ENCODE results near the gene NMBR. TPM values are rescaled to one million over a fixed set of nuclear protein-coding genes. Genes with fewer than 3 reads are reported as not detected.
A peak's percentile ranks its signal among the peaks of the same experiment; 100 is the strongest.
"Not testable (repeated sequence)": the region's sequence is repeated elsewhere in the genome, so short reads cannot be mapped to it uniquely, and the experiment has no call there.

NMBR gene
- total RNA-seq, 2 experiments from 2014 or later, result not detected

- Mint-ChIP-seq H3K4me3 (no peak overlapping the region), H3K9me3 (peaks cover 2% of the 10 kb centered on the region), H3K27ac (no peak overlapping the region), H3K27me3 (no peaks in the 10 kb centered on the region), H3K36me3 (ENCODE audit: low read depth) (no peaks in the 10 kb centered on the region), H3K4me1 (peaks cover 6% of the 10 kb centered on the region)
- ChIA-PET POLR2A (no interaction called here), CTCF (no interaction called here)
- no peak for DNase-seq
Measured at GRCh38 chr6:142079130-142079529, 67.8 kb downstream of the NMBR start.

DNA sequence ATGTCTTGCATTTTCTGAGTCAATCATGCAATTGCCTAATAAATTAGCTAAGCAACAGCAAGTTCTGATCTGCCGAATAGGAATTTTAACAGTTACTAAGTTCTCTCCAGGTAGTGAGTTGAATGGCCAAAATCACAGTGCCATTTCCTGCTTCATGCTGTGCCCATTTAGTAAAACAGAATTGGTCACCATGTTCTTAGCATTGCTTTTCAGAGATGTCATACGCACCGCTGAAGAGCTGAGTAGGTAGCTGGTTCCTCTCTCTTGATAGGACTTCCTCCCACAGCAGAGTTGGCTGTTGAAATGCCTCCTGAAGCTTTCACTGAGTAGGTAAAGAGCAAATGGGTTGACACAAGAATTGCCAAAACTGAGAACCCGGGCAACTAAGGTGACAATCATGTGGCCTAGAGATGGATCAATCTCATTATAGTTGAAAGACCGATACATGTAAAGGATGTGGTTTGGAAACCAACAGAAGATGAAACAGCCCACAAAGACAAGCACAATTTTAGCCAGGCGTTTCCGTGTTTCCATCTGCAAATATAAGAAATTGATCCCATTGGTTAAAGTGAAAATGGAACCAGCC is 71.3 kb downstream of the NMBR start:
- no peak overlapping the region for H3K4me3 Mint-ChIP-seq
- DNase-seq, result peak; percentile 19
- H3K27me3 Mint-ChIP-seq, result no peaks in the 10 kb centered on the region
- H3K36me3 Mint-ChIP-seq (ENCODE audit: low read depth), result no peaks in the 10 kb centered on the region
- POLR2A ChIA-PET, result no interaction called here
- CTCF ChIA-PET, result interaction anchor here (1.3 kb wide), 1 partner anchor 14 kb away, joined by 3 read pairs; no protein-coding TSS in a partner anchor
- peaks cover 3% of the 10 kb centered on the region for H3K9me3 Mint-ChIP-seq
- no peak overlapping the region for H3K27ac Mint-ChIP-seq
- H3K4me1 Mint-ChIP-seq, result peaks cover 6% of the 10 kb centered on the region

DNA sequence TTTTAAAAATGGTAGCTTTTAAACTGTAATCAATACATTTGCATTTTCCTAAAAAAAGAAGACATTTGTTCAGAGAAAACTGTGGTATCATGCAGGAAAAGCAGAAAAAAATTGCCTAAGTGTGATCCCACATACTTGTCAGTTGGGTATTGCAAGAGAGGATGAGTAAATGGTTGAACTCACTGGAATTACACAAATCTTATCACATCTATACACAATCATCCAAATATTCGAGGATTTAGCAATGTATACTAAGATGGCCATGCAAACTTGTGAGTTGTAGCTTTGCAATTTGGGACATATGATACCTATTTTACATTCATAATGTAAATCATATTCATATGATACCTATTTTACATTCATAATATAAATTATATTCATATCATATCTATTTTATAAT is 72.4 kb downstream of the NMBR start:
- ChIA-PET CTCF (no interaction called here), POLR2A (no interaction called here)
- Mint-ChIP-seq H3K9me3 (peaks cover 3% of the 10 kb centered on the region), H3K4me3 (no peak overlapping the region), H3K36me3 (ENCODE audit: low read depth) (no peaks in the 10 kb centered on the region), H3K27me3 (no peaks in the 10 kb centered on the region), H3K4me1 (peaks cover 6% of the 10 kb centered on the region), H3K27ac (no peak overlapping the region)
- DNase-seq, result no peak

DNA sequence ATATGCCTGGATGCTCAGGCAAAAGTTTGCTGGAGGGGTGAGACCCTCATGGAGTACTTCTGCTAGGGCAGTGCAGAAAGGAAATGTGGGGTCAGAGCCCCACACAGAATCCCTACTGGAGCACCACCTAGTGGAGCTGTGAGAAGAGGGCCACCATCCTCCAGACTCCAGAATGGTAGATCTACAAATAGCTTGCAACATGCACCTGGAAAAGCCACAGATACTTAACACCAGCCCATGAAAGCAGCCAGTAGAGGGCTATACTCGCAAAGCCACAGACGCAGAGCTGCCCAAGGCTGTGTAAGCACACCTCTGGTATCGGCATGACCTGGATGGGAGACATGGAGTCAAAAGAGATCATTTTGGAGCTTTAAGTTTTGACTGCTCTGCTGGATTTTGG is 74.9 kb downstream of the NMBR start:
- CTCF ChIA-PET, result no interaction called here
- Mint-ChIP-seq H3K4me1 (peaks cover 6% of the 10 kb centered on the region), H3K4me3 (no peak overlapping the region), H3K9me3 (peaks cover 3% of the 10 kb centered on the region), H3K36me3 (ENCODE audit: low read depth) (no peaks in the 10 kb centered on the region), H3K27ac (no peak overlapping the region), H3K27me3 (no peaks in the 10 kb centered on the region)
- no peak for DNase-seq
- POLR2A ChIA-PET, result no interaction called here

DNA sequence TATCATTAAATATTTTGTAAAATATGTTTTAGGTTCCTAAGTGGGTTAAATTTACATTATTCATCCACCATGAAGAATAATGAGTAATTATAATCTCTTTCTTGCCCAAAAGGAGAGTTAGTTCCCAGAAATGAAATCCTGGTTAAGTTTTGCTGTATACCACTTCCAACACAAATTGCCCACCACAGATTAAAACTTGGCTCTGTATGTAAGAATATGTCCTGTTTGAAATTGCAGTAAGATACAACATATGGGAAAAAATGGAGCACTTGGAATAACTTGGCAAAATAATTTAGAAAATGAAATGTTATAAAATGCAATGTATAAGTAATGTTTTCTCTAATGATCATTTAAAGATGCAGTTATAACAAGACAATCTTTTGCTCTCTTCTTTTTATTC is 78.5 kb downstream of the NMBR start:
- ChIA-PET POLR2A (no interaction called here), CTCF (no interaction called here)
- H3K4me3 Mint-ChIP-seq, result no peak overlapping the region
- H3K27ac Mint-ChIP-seq, result no peak overlapping the region
- DNase-seq, result no peak
- H3K9me3 Mint-ChIP-seq, result peaks cover 3% of the 10 kb centered on the region
- no peaks in the 10 kb centered on the region for H3K36me3 Mint-ChIP-seq (ENCODE audit: low read depth)
- H3K27me3 Mint-ChIP-seq, result no peaks in the 10 kb centered on the region
- H3K4me1 Mint-ChIP-seq, result no peaks in the 10 kb centered on the region

DNA sequence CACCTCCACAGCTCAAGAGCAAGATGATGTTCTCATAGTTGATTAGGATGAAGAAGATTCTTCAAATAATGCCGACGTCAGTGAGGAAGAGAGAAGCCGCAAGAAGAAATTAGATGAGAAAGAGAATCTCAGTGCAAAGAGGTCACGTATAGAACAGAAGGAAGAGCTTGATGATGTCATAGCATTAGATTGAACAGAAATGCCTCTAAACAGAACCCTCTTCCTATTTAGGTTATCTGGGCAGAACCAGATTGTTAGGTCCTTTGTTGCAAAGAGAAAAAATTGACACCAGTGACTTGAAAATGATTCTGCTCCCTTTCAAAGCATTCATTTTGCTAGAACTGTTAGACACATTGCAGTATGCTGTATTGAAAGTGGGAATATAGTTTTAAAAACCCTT is 84.1 kb downstream of the NMBR start:
- CTCF ChIA-PET; H3K4me3 Mint-ChIP-seq; H3K27me3 Mint-ChIP-seq; POLR2A ChIA-PET; H3K9me3 Mint-ChIP-seq; H3K4me1 Mint-ChIP-seq; H3K27ac Mint-ChIP-seq; H3K36me3 Mint-ChIP-seq (ENCODE audit: low read depth); DNase-seq: not testable (repeated sequence)

GRCh38 chr6:142058551-142059290 is 88.2 kb downstream of the NMBR start:
- DNase-seq, result no peak
- Mint-ChIP-seq H3K4me1 (peaks cover 2% of the 10 kb centered on the region), H3K27me3 (peaks cover 2% of the 10 kb centered on the region), H3K27ac (no peak overlapping the region), H3K36me3 (ENCODE audit: low read depth) (no peaks in the 10 kb centered on the region), H3K9me3 (no peaks in the 10 kb centered on the region), H3K4me3 (no peak overlapping the region)
- ChIA-PET CTCF (no interaction called here), POLR2A (no interaction called here)

- DNase-seq, result no peak
- Mint-ChIP-seq H3K9me3 (peaks cover 3% of the 10 kb centered on the region), H3K36me3 (ENCODE audit: low read depth) (no peaks in the 10 kb centered on the region), H3K4me1 (peaks cover 2% of the 10 kb centered on the region), H3K4me3 (no peak overlapping the region), H3K27me3 (peaks cover 2% of the 10 kb centered on the region), H3K27ac (no peak overlapping the region)
- POLR2A ChIA-PET, result no interaction called here
- CTCF ChIA-PET, result no interaction called here
Measured at GRCh38 chr6:142055219-142055618, 91.7 kb downstream of the NMBR start.

GRCh38 chr6:142051404-142051803 is 95.5 kb downstream of the NMBR start:
- ChIA-PET CTCF (no interaction called here), POLR2A (no interaction called here)
- peaks cover 2% of the 10 kb centered on the region for H3K4me1 Mint-ChIP-seq

GRCh38 chr6:142048593-142048980 is 98.3 kb downstream of the NMBR start:
- Mint-ChIP-seq H3K27me3 (peaks cover 4% of the 10 kb centered on the region), H3K9me3 (peaks cover 5% of the 10 kb centered on the region), H3K27ac (no peak overlapping the region), H3K4me1 (no peaks in the 10 kb centered on the region), H3K36me3 (ENCODE audit: low read depth) (no peaks in the 10 kb centered on the region), H3K4me3 (no peak overlapping the region)
- ChIA-PET POLR2A (no interaction called here), CTCF (no interaction called here)
- DNase-seq, result no peak

More at GRCh38 chr6:142051404-142051803, 95.5 kb downstream of the NMBR start:
- Mint-ChIP-seq H3K27me3 (peaks cover 4% of the 10 kb centered on the region), H3K36me3 (ENCODE audit: low read depth) (no peaks in the 10 kb centered on the region), H3K4me3 (no peak overlapping the region), H3K9me3 (peaks cover 6% of the 10 kb centered on the region), H3K27ac (no peak overlapping the region)
- no peak for DNase-seq

DNA sequence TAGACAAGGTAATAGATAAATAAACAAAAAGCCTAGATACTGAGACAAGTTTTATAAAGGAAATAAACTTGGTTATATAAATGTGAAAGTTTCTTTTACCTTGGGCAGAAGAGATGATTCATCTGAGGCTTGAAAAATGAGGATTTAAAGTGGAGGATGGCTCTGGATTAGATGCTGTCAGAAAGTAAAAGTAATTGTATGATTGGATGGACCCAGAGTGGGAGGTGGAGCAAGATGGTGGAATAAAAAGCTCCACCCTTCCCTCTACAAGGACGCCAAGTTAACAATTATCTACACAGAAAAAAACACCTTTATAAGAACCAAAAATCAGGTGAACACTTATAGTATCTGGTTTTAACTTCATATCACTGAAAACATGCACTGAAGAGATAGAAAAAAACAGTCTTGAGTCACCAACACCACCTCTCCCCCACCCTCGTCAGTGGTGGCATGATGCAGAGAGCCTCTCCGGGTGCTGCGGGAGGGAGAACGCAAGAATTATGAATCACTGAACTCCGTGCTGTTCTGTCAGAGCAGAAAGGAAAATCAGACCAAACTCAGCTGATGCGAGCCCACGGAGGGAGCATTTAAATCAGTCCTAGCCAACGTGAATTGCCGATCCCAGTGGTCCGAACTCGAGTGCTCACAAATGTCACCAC is 98.9 kb downstream of the NMBR start:
- POLR2A ChIA-PET, result no interaction called here
- no peak overlapping the region for H3K27ac Mint-ChIP-seq

DNA sequence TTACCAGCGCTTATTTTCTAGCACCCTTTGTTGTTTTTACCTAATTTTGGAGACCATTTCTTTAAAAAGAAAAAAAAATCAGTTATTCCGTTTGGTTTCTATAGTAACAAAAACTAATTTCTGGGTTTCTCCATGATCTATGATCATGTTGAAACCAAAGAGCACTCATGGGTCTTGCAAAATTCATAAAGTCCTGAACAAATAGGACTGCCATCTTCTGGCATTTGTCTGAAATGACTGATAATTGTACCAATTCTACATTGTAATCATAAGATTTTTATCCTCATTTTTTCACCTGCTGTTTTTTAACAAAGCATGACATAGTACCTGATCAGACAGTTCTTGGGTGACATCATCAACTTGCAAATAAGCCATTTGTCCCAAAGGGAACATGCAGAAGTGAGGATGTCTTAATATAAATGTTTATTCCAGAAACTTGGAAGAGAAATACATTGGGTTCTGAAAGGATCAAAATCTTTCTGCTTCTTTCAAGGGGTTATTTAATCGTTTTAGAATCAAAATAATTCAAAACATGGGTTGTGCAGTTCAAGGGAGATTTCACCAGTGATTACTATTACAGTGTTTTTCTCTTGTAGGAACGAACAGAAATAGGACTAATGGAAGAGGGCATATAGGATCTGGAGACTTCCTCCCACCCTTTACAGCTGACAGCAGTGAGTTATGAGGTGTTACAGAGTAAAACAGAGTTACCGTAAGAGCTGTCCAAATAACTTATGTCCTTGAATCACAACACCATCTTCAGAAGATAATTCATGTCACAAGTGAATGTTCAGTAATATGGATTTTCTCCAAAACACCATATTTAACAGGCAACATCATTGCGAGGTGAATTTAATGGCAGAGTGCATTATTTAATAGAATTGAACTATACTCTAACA is 101.3 kb downstream of the NMBR start:
- H3K4me1 Mint-ChIP-seq, result no peaks in the 10 kb centered on the region
- ChIA-PET POLR2A (no interaction called here), CTCF (no interaction called here)
- no peaks in the 10 kb centered on the region for H3K36me3 Mint-ChIP-seq (ENCODE audit: low read depth)
- H3K9me3 Mint-ChIP-seq, result peaks cover 3% of the 10 kb centered on the region
- no peak overlapping the region for H3K4me3 Mint-ChIP-seq
- H3K27me3 Mint-ChIP-seq, result peaks cover 4% of the 10 kb centered on the region
- H3K27ac Mint-ChIP-seq, result no peak overlapping the region
- no peak for DNase-seq

More for the DNA sequence above, 98.9 kb downstream of the NMBR start:
- no peaks in the 10 kb centered on the region for H3K36me3 Mint-ChIP-seq (ENCODE audit: low read depth)
- CTCF ChIA-PET, result no interaction called here
- DNase-seq, result no peak
- no peaks in the 10 kb centered on the region for H3K4me1 Mint-ChIP-seq
- no peak overlapping the region for H3K4me3 Mint-ChIP-seq
- peaks cover 4% of the 10 kb centered on the region for H3K27me3 Mint-ChIP-seq
- H3K9me3 Mint-ChIP-seq, result peaks cover 3% of the 10 kb centered on the region

DNA sequence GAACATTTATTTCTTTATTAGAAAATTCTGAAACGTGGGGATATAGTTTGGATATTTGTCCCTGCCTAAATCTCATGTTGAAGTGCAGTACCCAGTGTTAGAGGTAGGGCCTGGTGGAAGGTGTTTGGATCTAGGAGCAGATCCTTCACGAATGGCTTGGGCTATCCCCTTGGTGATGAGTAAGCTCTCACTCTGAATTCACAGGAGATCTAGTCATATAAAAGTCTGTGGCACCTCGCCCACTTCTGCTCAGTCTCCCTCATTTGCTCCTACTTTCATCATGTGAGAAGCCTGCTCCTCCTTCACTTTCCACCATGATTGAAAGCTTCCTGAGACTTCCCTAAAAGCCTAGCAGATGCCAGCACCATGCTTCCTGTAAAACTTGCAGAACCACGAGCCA is 111.0 kb downstream of the NMBR start:
- ChIA-PET CTCF (interaction anchor here (1.1 kb wide), 1 partner anchor 76 kb away, joined by 3 read pairs; no protein-coding TSS in a partner anchor), POLR2A (no interaction called here)
- H3K27ac Mint-ChIP-seq, result no peak overlapping the region
- no peaks in the 10 kb centered on the region for H3K9me3 Mint-ChIP-seq
- H3K27me3 Mint-ChIP-seq, result peaks cover 2% of the 10 kb centered on the region
- H3K36me3 Mint-ChIP-seq (ENCODE audit: low read depth), result no peaks in the 10 kb centered on the region
- no peak for DNase-seq
- H3K4me3 Mint-ChIP-seq, result no peak overlapping the region
- no peaks in the 10 kb centered on the region for H3K4me1 Mint-ChIP-seq
